Neural cell (in vitro differentiated cells): ENCODE measurements around the gene OXCT1. TPM values are rescaled to one million over a fixed set of nuclear protein-coding genes. Genes with fewer than 3 reads are reported as not detected.

Source experiments
- H2AFZ ChIP-seq: fragments of 200-600, 300-800 bp; sonication (generic), shearing (Covaris generic); 2 replicates; pipeline ENCODE4 v1.6.0; 2014; ENCODE audit warnings: low read depth, mild to moderate bottlenecking, antibody characterized with exemption, low read length, moderate library complexity
- H3F3A ChIP-seq: fragments of 200-600 bp; shearing (Covaris generic); 2 replicates; pipeline ENCODE4 v1.6.1; 2016; ENCODE audit warnings: mild to moderate bottlenecking, moderate library complexity, mixed read lengths, antibody characterized with exemption, low read length; ENCODE audit not compliant: insufficient read depth, poor library complexity, severe bottlenecking
- H3K27ac ChIP-seq: fragments of 200-600, 300-800 bp; sonication (generic), shearing (Covaris generic); 2 replicates; pipeline ENCODE4 v1.5.1; 2014; ENCODE audit warnings: mild to moderate bottlenecking, low read length, moderate library complexity
- H3K27me3 ChIP-seq: fragments of 300-800, 200-600 bp; sonication (generic), shearing (Covaris generic); 2 replicates; pipeline ENCODE4 v1.6.0; 2014; ENCODE audit warnings: mild to moderate bottlenecking, low read depth, low read length, moderate library complexity; ENCODE audit not compliant: insufficient read depth
- H3K36me3 ChIP-seq: fragments of 300-800, 200-600 bp; sonication (generic), shearing (Covaris generic); 2 replicates; pipeline ENCODE4 v1.5.1; 2014; ENCODE audit warnings: mild to moderate bottlenecking, antibody characterized with exemption, low read length, moderate library complexity; ENCODE audit not compliant: insufficient read depth
- H3K4me2 ChIP-seq: fragments of 300-800, 200-600 bp; sonication (generic), shearing (Covaris generic); 2 replicates; pipeline ENCODE4 v1.6.0; 2014; ENCODE audit warnings: mild to moderate bottlenecking, low read length
- H3K4me3 ChIP-seq: fragments of 300-800, 200-600 bp; sonication (generic), shearing (Covaris generic); 2 replicates; pipeline ENCODE4 v1.5.1; 2014; ENCODE audit warnings: mild to moderate bottlenecking, low read length, moderate library complexity
- H3K79me2 ChIP-seq: fragments of 200-600 bp; shearing (Covaris generic); replicated peaks from 2 replicates; pipeline ENCODE4 v1.6.0; 2014; ENCODE audit warnings: mild to moderate bottlenecking, low read length, moderate library complexity; ENCODE audit not compliant: insufficient read depth
- H3K9ac ChIP-seq: fragments of 300-800, 200-600 bp; sonication (generic), shearing (Covaris generic); 2 replicates; pipeline ENCODE4 v1.6.1; 2016; ENCODE audit warnings: mild to moderate bottlenecking, low read length, mixed read lengths
- H3K9me2 ChIP-seq: fragments of 200-600 bp; shearing (Covaris generic); 2 replicates; pipeline ENCODE4 v1.6.1; 2016; ENCODE audit warnings: mild to moderate bottlenecking, low read length, mixed read lengths; ENCODE audit not compliant: insufficient read depth
- H3K9me3 ChIP-seq: fragments of 200-600, 300-800 bp; sonication (generic), shearing (Covaris generic); 2 replicates; pipeline ENCODE4 v1.6.1; 2016; ENCODE audit warnings: mild to moderate bottlenecking, mixed run types, low read length, moderate library complexity, mixed read lengths
- H4K20me1 ChIP-seq: fragments of 200-600 bp; shearing (Covaris generic); 2 replicates; pipeline ENCODE4 v1.6.1; 2016; ENCODE audit warnings: mild to moderate bottlenecking, mixed run types; ENCODE audit not compliant: insufficient read depth
- EP300 ChIP-seq: fragments of 450-650 bp; conservative IDR thresholded peaks from 2 replicates; pipeline ENCODE4 v1.6.1; 2014; ENCODE audit warnings: antibody characterized with exemption, mild to moderate bottlenecking, moderate library complexity; ENCODE audit not compliant: poor library complexity, severe bottlenecking
- EZH2 ChIP-seq: fragments of 200-600, 300-800 bp; shearing (Covaris generic), sonication (generic); IDR thresholded peaks from 2 replicates; pipeline ENCODE4 v1.6.1; 2014; ENCODE audit warnings: antibody characterized with exemption, low read length, borderline replicate concordance, mild to moderate bottlenecking; ENCODE audit not compliant: insufficient read depth, poor library complexity, severe bottlenecking
- MXI1 ChIP-seq: fragments of 450-650 bp; conservative IDR thresholded peaks from 2 replicates; pipeline ENCODE4 v1.6.1; 2014; ENCODE audit warnings: antibody characterized with exemption, mild to moderate bottlenecking; ENCODE audit not compliant: poor library complexity, severe bottlenecking
- POLR2AphosphoS5 ChIP-seq: IDR thresholded peaks from 2 replicates; pipeline ENCODE4 v1.6.1; 2012
- RAD21 ChIP-seq: fragments of 450-650 bp; conservative IDR thresholded peaks from 2 replicates; pipeline ENCODE4 v1.6.1; 2014; ENCODE audit warnings: antibody characterized with exemption, mild to moderate bottlenecking, moderate library complexity
- SMC3 ChIP-seq: fragments of 450-650 bp; conservative IDR thresholded peaks from 2 replicates; pipeline ENCODE4 v1.6.1; 2014; ENCODE audit warnings: antibody characterized with exemption, mild to moderate bottlenecking, moderate library complexity; ENCODE audit not compliant: poor library complexity
- TAF1 ChIP-seq: IDR thresholded peaks from 2 replicates; pipeline ENCODE4 v1.6.1; 2012; ENCODE audit warnings: low read depth
- polyA plus RNA-seq: library from polyadenylated mRNA; depleted of rRNA; stranded (reverse); fragments of >200 nt; gene quantifications from 2 replicates; pipeline ENCODE4 v1.2.3, GENCODE V29; 2014
- TF ChIP-seq, protein P1 (sequence below): fragments of 450-650 bp; IDR thresholded peaks from 2 replicates; pipeline ENCODE4 v1.5.1; 2014; ENCODE audit warnings: antibody characterized with exemption, mild to moderate bottlenecking, moderate library complexity; ENCODE audit not compliant: poor library complexity, severe bottlenecking
- TF ChIP-seq, protein P2 (sequence below): IDR thresholded peaks from 2 replicates; pipeline ENCODE4 v1.6.1; 2012; ENCODE audit warnings: borderline replicate concordance

The OXCT1 gene
- polyA plus RNA-seq, 1 donor from 2014 or later, result 90.5 TPM

DNA sequence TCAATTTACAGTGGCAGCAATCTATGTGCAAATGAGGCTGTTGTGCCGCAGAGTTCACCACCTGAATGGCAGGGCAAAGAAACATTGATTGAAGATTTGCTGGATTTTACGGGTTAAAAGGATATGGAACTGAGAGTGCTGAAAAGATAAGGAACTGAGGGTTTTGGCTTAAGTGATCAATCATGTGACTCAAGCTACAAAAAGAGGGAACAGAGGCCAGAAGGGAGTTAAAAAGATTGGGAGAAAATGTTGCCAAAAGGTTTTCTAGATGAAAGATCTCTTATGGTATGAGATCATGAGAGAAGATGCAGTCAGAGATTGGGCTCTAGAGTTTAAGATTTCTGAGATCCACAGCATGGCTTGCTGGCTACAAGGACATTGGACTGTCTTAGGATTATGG, 26.0 kb upstream of the OXCT1 start:
- TF ChIP-seq, protein P1, sequence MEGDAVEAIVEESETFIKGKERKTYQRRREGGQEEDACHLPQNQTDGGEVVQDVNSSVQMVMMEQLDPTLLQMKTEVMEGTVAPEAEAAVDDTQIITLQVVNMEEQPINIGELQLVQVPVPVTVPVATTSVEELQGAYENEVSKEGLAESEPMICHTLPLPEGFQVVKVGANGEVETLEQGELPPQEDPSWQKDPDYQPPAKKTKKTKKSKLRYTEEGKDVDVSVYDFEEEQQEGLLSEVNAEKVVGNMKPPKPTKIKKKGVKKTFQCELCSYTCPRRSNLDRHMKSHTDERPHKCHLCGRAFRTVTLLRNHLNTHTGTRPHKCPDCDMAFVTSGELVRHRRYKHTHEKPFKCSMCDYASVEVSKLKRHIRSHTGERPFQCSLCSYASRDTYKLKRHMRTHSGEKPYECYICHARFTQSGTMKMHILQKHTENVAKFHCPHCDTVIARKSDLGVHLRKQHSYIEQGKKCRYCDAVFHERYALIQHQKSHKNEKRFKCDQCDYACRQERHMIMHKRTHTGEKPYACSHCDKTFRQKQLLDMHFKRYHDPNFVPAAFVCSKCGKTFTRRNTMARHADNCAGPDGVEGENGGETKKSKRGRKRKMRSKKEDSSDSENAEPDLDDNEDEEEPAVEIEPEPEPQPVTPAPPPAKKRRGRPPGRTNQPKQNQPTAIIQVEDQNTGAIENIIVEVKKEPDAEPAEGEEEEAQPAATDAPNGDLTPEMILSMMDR, result no peak
- TF ChIP-seq RAD21, result no peak
- no peak for TF ChIP-seq SMC3
- TF ChIP-seq POLR2AphosphoS5, result no peak
- TF ChIP-seq MXI1, result no peak
- no peak for TF ChIP-seq EZH2
- TF ChIP-seq, protein P2, sequence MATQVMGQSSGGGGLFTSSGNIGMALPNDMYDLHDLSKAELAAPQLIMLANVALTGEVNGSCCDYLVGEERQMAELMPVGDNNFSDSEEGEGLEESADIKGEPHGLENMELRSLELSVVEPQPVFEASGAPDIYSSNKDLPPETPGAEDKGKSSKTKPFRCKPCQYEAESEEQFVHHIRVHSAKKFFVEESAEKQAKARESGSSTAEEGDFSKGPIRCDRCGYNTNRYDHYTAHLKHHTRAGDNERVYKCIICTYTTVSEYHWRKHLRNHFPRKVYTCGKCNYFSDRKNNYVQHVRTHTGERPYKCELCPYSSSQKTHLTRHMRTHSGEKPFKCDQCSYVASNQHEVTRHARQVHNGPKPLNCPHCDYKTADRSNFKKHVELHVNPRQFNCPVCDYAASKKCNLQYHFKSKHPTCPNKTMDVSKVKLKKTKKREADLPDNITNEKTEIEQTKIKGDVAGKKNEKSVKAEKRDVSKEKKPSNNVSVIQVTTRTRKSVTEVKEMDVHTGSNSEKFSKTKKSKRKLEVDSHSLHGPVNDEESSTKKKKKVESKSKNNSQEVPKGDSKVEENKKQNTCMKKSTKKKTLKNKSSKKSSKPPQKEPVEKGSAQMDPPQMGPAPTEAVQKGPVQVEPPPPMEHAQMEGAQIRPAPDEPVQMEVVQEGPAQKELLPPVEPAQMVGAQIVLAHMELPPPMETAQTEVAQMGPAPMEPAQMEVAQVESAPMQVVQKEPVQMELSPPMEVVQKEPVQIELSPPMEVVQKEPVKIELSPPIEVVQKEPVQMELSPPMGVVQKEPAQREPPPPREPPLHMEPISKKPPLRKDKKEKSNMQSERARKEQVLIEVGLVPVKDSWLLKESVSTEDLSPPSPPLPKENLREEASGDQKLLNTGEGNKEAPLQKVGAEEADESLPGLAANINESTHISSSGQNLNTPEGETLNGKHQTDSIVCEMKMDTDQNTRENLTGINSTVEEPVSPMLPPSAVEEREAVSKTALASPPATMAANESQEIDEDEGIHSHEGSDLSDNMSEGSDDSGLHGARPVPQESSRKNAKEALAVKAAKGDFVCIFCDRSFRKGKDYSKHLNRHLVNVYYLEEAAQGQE, result no peak
- TF ChIP-seq EP300, result no peak
- no peak for TF ChIP-seq TAF1
- H3K79me2 ChIP-seq, result no peaks in the 10 kb centered on the region
- no peak overlapping the region for H3K27ac ChIP-seq
- H3K9me2 ChIP-seq, result no peaks in the 10 kb centered on the region
- no peaks in the 10 kb centered on the region for H4K20me1 ChIP-seq
- H2AFZ ChIP-seq, result no peak overlapping the region
- no peak overlapping the region for H3K4me3 ChIP-seq
- no peaks in the 10 kb centered on the region for H3F3A ChIP-seq
- no peaks in the 10 kb centered on the region for H3K36me3 ChIP-seq
- H3K4me2 ChIP-seq, result no peak overlapping the region
- no peaks in the 10 kb centered on the region for H3K27me3 ChIP-seq
- H3K9me3 ChIP-seq, result no peaks in the 10 kb centered on the region
- no peak overlapping the region for H3K9ac ChIP-seq

DNA sequence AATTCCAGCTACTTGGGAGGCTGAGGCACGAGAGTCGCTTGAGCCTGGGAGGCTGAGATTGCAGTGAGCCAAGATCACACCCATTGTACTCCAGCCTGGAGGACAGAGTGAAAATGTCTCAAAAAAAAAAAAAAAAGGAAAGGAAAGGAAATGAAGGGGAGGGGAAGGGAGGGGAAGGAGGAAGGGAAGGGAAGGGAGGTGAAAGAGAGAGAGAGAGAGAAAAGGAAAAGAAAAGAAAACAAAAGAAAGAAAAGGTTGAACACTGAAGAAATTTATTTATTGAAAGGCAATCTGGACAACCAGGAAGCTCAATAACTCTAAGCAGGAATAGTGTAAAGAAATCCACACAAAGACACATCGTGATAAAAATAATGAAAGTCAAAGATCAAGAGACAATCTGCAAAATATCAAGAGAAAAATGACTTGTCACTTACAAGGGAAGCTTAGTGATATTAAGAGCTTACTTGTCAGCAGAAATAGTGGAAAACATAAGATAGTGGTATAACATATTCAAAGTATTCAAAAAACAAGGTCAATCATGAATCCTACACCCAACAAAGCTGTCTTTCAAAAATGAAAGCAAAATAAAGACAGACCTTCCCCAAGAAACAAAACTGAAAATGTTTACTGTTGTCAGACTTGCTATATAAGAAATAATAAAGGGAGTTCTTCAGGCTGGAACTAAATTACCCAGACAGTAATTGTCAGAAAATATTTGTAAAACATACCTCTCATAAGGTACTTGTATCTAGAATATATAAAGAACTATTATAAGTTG, 23.0 kb upstream of the OXCT1 start:
- H3F3A ChIP-seq, result no peaks in the 10 kb centered on the region
- no peaks in the 10 kb centered on the region for H4K20me1 ChIP-seq
- no peaks in the 10 kb centered on the region for H3K27me3 ChIP-seq
- no peak overlapping the region for H3K4me2 ChIP-seq
- no peak overlapping the region for H3K9ac ChIP-seq
- H3K27ac ChIP-seq, result no peak overlapping the region
- no peak overlapping the region for H3K4me3 ChIP-seq
- no peaks in the 10 kb centered on the region for H3K36me3 ChIP-seq
- no peaks in the 10 kb centered on the region for H3K9me3 ChIP-seq
- H3K9me2 ChIP-seq, result no peaks in the 10 kb centered on the region
- TF ChIP-seq RAD21 (no peak), POLR2AphosphoS5 (no peak), MXI1 (no peak), EZH2 (no peak), TAF1 (no peak), SMC3 (no peak), EP300 (no peak)
- TF ChIP-seq, protein P2, result no peak
- TF ChIP-seq, protein P1, result no peak
- no peak overlapping the region for H2AFZ ChIP-seq
- H3K79me2 ChIP-seq, result no peaks in the 10 kb centered on the region
